Muscle of leg (tissue), 11 donors: Measurements from ENCODE around the gene TGFB1I1. TPM values are rescaled to one million over a fixed set of nuclear protein-coding genes. Genes with fewer than 3 reads are reported as not detected.
A peak's percentile ranks its signal among the peaks of the same experiment; 100 is the strongest.
"Not testable (repeated sequence)": the region's sequence is repeated elsewhere in the genome, so short reads cannot be mapped to it uniquely, and the experiment has no call there.

Source experiments
- DNase-seq: peaks from one replicate; pipeline ENCODE4 v3.0.0; 2013
- H3K27ac ChIP-seq: one replicate; pipeline ENCODE4 v1.5.1; 2013; ENCODE audit warnings: mild to moderate bottlenecking, low read length, control low read depth
- H3K27me3 ChIP-seq: one replicate; pipeline ENCODE4 v1.6.1; 2013; ENCODE audit warnings: low read length; ENCODE audit not compliant: control insufficient read depth, insufficient read depth
- H3K36me3 ChIP-seq: one replicate; pipeline ENCODE4 v1.6.1; 2013; ENCODE audit warnings: low read length; ENCODE audit not compliant: control insufficient read depth, insufficient read depth
- H3K4me1 ChIP-seq: one replicate; pipeline ENCODE4 v1.6.1; 2013; ENCODE audit warnings: low read length; ENCODE audit not compliant: control insufficient read depth, insufficient read depth
- H3K4me3 ChIP-seq: one replicate; pipeline ENCODE4 v1.5.1; 2013; ENCODE audit warnings: low read length, control low read depth
- H3K9me3 ChIP-seq: replicated peaks from 2 replicates; pipeline ENCODE4 v1.6.1; 2013; ENCODE audit warnings: low read depth, low read length; ENCODE audit not compliant: control insufficient read depth
- WGBS: methylation state at CpG from one replicate; pipeline ENCODE4 v1.1.5; 2013; ENCODE audit warnings: missing lambda C conversion rate; ENCODE audit not compliant: insufficient coverage; 5-methylcytosine and 5-hydroxymethylcytosine counted together
- polyA plus RNA-seq, 8 donors: library from polyadenylated mRNA; unstranded; fragments of 120-200 nt; gene quantifications; one replicate each; pipeline versions ENCODE4 v1.2.1 to v1.2.3, GENCODE V29; 2013; ENCODE audit warnings: inconsistent platforms in 1 of 8, low replicate concordance in 1 of 8; ENCODE audit not compliant: insufficient read length in 8 of 8, insufficient read depth in 1 of 8
- total RNA-seq: library from RNA; stranded (reverse); fragments of 120-200 nt; gene quantifications from one replicate; pipeline ENCODE4 v1.2.4, GENCODE V29; 2013

TGFB1I1 gene
- total and polyA plus RNA-seq, 9 donors: 29.9 to 127 (median 84.6) TPM

DNA sequence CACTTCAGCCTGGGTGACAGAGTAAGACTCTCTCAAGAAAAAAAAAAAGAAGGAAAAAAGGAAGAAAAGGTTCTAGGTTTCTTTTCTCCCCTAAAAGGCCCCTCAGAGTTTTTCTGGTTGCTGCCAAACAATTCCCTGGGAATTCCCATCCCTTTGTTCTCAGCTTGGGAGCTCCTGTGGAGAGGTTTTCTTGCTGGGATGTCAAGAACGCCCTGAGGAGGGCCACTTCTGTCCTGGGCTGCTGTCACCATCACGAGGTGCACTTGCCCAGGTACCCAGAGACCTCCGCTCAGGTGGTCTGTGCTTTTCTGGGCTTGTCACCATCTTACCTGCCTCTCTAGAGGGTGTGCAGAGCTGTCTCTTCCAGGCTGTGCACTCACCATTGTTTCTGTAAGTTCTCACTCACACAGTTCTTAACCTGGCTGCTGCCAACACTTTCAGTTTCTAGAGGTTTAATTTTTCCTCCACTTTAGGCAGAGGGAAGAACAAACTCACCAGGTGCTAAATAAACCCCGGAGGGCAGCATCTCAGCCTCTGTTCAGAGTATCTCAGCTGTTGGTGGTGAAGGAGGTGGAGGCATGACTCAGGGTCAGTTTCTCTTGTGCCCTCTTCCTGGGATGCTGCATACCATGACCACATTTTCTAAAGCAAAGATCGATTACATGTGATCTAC lies 41.4 kb upstream of the TGFB1I1 start:
- DNase-seq: no peak
- Histone ChIP-seq H3K4me3 (no peak overlapping the region), H3K36me3 (peaks cover 6% of the 10 kb centered on the region), H3K27ac (no peak overlapping the region), H3K27me3 (peaks cover 8% of the 10 kb centered on the region), H3K9me3 (no peaks in the 10 kb centered on the region), H3K4me1 (peaks cover 24% of the 10 kb centered on the region)
- 54% methylated on average over 2 of the region's 5 CpGs for WGBS

GRCh38 chr16:31435341-31436220 lies 36.4 kb upstream of the TGFB1I1 start:
- Histone ChIP-seq H3K27ac (no peak overlapping the region), H3K27me3 (no peaks in the 10 kb centered on the region), H3K4me1 (peaks cover 7% of the 10 kb centered on the region), H3K4me3 (no peak overlapping the region), H3K9me3 (no peaks in the 10 kb centered on the region), H3K36me3 (no peaks in the 10 kb centered on the region)
- no peak for DNase-seq
- WGBS: 89% methylated on average over 36 of the region's 47 CpGs

DNA sequence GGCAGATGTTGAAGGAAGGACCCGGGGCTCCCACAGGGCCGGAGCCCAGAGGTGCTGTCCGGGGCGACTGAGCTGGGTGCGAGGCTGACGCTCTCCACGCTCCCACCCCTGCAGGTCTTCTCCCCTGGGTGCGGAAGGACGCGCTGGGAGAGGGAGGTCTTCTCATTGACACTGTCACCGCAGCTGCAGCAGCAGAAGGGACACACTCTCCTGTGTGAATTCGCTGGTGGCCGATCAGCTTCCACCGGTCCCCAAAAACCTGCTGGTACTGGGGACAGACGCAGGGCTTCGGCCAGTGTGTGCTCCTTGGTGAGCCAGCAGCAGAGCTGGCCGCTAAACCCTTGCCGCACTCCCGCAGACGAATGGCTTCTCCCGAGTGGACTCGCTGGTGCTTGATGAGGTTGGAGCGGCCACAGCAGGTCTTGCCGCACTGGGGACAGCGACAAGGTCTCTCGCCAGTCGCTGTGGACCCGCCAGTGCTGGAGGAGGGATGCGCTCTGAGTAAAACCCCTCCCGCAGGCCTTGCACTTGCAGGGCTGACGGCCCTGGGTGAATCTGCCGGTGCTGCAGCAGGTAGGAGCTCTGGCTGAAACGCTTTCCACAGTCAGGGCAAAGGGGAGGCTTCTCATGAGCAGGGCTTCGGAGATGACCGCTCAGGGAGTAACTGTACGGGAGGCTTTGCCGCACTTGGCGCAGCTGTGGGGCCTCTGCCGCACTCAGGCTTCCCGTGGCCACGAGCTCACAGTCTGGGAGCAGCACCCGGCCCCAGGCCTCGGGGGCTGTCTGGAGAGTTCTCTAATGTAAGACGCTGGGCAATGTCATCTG lies 35.5 kb upstream of the TGFB1I1 start:
- DNase-seq: no peak
- no peaks in the 10 kb centered on the region for H3K36me3 ChIP-seq
- H3K4me1 ChIP-seq: peaks cover 12% of the 10 kb centered on the region
- no peaks in the 10 kb centered on the region for H3K9me3 ChIP-seq
- no peaks in the 10 kb centered on the region for H3K27me3 ChIP-seq
- H3K27ac ChIP-seq: no peak overlapping the region
- no peak overlapping the region for H3K4me3 ChIP-seq
- 92% methylated on average over 44 of the region's 44 CpGs for WGBS

GRCh38 chr16:31438414-31438813 lies 33.5 kb upstream of the TGFB1I1 start:
- H3K9me3 ChIP-seq: no peaks in the 10 kb centered on the region
- H3K27ac ChIP-seq: no peak overlapping the region
- H3K27me3 ChIP-seq: no peaks in the 10 kb centered on the region
- H3K4me1 ChIP-seq: peaks cover 19% of the 10 kb centered on the region
- no peaks in the 10 kb centered on the region for H3K36me3 ChIP-seq
- DNase-seq: no peak
- H3K4me3 ChIP-seq: no peak overlapping the region
- WGBS: 27% methylated on average over 2 of the region's 2 CpGs

GRCh38 chr16:31439023-31439422 lies 32.9 kb upstream of the TGFB1I1 start:
- H3K36me3 ChIP-seq, DNase-seq, H3K27ac ChIP-seq, H3K4me3 ChIP-seq, H3K9me3 ChIP-seq, H3K27me3 ChIP-seq: not testable (repeated sequence)
- H3K4me1 ChIP-seq: peaks cover 19% of the 10 kb centered on the region
- no CpG with 5 or more reads among the region's 4 CpGs for WGBS

DNA sequence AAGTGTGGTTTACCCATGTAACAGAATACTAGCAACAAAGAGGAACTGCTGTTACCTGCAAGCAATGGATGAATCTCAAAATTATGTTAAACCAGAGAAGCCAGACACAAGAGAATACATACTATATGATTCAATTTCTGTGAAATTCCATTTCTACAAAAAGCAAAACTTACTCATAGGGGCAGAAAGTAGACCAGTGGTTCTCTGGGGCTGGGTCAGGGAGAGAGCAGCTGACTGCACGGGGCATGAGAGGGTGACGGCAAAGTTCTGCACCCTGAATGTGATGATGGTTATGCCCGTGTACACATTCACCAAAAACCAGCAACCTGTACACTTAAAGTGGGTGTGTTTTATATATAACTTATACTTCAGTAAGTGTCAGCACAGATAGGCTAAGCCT lies 32.4 kb upstream of the TGFB1I1 start:
- Histone ChIP-seq H3K4me3 (no peak overlapping the region), H3K27ac (no peak overlapping the region), H3K4me1 (peaks cover 19% of the 10 kb centered on the region), H3K9me3 (no peaks in the 10 kb centered on the region), H3K27me3 (no peaks in the 10 kb centered on the region), H3K36me3 (no peaks in the 10 kb centered on the region)
- WGBS: no CpG with 5 or more reads among the region's 3 CpGs
- no peak for DNase-seq

- H3K27ac ChIP-seq: peak overlapping the region; percentile 20
- no peak for DNase-seq
- H3K4me3 ChIP-seq: no peak overlapping the region
- H3K36me3 ChIP-seq: no peaks in the 10 kb centered on the region
- no peaks in the 10 kb centered on the region for H3K9me3 ChIP-seq
- peaks cover 19% of the 10 kb centered on the region for H3K4me1 ChIP-seq
- no peaks in the 10 kb centered on the region for H3K27me3 ChIP-seq
- WGBS: 40% methylated on average over 1 of the region's 4 CpGs
Observed at GRCh38 chr16:31440516-31441184, 31.3 kb upstream of the TGFB1I1 start.

DNA sequence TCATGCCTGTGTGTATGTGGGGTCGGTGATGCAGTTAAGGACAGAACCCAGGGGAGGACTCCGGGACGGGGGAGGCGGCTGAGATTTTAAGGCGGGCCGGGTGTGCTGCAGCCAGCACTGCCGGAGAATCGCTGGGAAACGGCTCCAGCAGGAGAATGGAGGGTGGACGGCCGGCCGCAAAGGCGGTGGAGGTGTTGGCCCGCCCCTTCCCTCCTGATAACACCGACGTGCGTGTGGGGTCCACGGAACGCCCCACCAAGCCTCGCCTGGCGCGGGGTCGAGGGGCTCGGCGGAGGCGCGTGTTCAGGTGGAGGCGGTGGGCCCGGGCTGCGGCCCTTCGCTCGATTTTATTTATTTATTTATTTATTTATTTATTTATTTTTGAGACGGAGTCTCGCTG lies 30.0 kb upstream of the TGFB1I1 start:
- WGBS: 52% methylated on average over 14 of the region's 34 CpGs
- DNase-seq: no peak
- Histone ChIP-seq H3K27ac (peak overlapping the region; percentile 98), H3K36me3 (no peaks in the 10 kb centered on the region), H3K4me3 (peak overlapping the region; percentile 83), H3K9me3 (no peaks in the 10 kb centered on the region), H3K4me1 (peaks cover 19% of the 10 kb centered on the region), H3K27me3 (no peaks in the 10 kb centered on the region)

DNA sequence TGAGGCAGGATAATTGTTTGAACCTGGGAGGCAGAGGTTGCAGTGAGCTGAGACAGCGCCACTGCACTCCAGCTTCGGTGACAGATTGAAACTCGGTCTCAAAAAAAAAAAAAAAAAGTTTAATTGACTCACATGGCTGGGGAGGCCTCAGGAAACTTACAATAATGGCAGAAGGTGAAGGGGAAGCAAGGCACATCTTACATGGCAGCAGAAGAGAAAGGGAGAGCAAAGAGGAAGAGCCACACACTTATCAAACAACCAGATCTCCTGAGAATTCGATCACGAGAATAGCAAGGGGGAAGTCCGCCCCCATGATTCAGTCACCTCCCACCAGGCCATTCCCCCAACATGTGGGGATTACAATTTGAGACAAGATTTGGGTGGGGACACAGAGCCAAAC lies 26.0 kb upstream of the TGFB1I1 start:
- not testable (repeated sequence) for H3K27ac ChIP-seq, DNase-seq, H3K9me3 ChIP-seq, H3K4me3 ChIP-seq, H3K27me3 ChIP-seq, H3K36me3 ChIP-seq
- H3K4me1 ChIP-seq: peaks cover 10% of the 10 kb centered on the region
- 89% methylated on average over 3 of the region's 6 CpGs for WGBS
